HepG2 (cell line): ENCODE results near the gene SLC43A3. TPM values are rescaled to one million over a fixed set of nuclear protein-coding genes. Genes with fewer than 3 reads are reported as not detected.

Experiments
- ARHGAP35 ChIP-seq: sonication (generic); formaldehyde crosslinking; IDR thresholded peaks from 2 replicates; pipeline ENCODE4 v1.9.0; 2022; ENCODE audit warnings: mild to moderate bottlenecking, inconsistent platforms, moderate library complexity, missing genetic modification reagents, borderline replicate concordance
- EP300 ChIP-seq, 3 experiments: sonication (generic) in 1 of 3; formaldehyde crosslinking in 1 of 3; IDR thresholded peaks; 2 replicates each; pipeline versions ENCODE4 v1.5.1 to v1.6.1; 2011 to 2020; ENCODE audit warnings: low read depth in 2 of 3, low read length in 2 of 3, borderline replicate concordance in 1 of 3, improper control_type of control experiment in 1 of 3, mild to moderate bottlenecking in 1 of 3, missing genetic modification reagents in 1 of 3, moderate library complexity in 1 of 3
- HDAC2 ChIP-seq: sonication (generic); formaldehyde crosslinking; IDR thresholded peaks from 2 replicates; pipeline ENCODE4 v1.4.0; 2020; ENCODE audit warnings: missing genetic modification reagents
- ISL2 ChIP-seq: sonication (generic); formaldehyde crosslinking; IDR thresholded peaks from 2 replicates; pipeline ENCODE4 v1.5.0; 2020; ENCODE audit warnings: missing genetic modification reagents
- NR2F2 ChIP-seq: IDR thresholded peaks from 2 replicates; pipeline ENCODE4 v1.6.1; 2012; ENCODE audit warnings: low read depth, inconsistent platforms, borderline replicate concordance
- PRDM15 ChIP-seq: sonication (generic); formaldehyde crosslinking; IDR thresholded peaks from 2 replicates; pipeline ENCODE4 v1.4.0; 2020; ENCODE audit warnings: missing genetic modification reagents
- SKI ChIP-seq: fragments of 450-650 bp; IDR thresholded peaks from one replicate; pipeline ENCODE4 v1.6.1; 2018; ENCODE audit warnings: mild to moderate bottlenecking; ENCODE audit not compliant: partially characterized antibody
- TFDP2 ChIP-seq: sonication (generic); formaldehyde crosslinking; IDR thresholded peaks from 2 replicates; pipeline ENCODE4 v1.4.0; 2020; ENCODE audit warnings: missing genetic modification reagents
- UBTF ChIP-seq: sonication (generic); formaldehyde crosslinking; IDR thresholded peaks from 2 replicates; pipeline ENCODE4 v1.4.0; 2020; ENCODE audit warnings: mild to moderate bottlenecking, missing genetic modification reagents
- ZBTB2 ChIP-seq: sonication (generic); formaldehyde crosslinking; IDR thresholded peaks from 2 replicates; pipeline ENCODE4 v1.8.0; 2022; ENCODE audit warnings: low read depth, missing genetic modification reagents
- ZNF10 ChIP-seq: sonication (generic); formaldehyde crosslinking; IDR thresholded peaks from 2 replicates; pipeline ENCODE4 v1.4.0; 2020; ENCODE audit warnings: mild to moderate bottlenecking, low read depth, missing genetic modification reagents, borderline replicate concordance
- ZNF550 ChIP-seq: sonication (generic); formaldehyde crosslinking; IDR thresholded peaks from 2 replicates; pipeline ENCODE4 v1.4.0; 2020; ENCODE audit warnings: mild to moderate bottlenecking, missing genetic modification reagents, borderline replicate concordance
- ZNF570 ChIP-seq: sonication (generic); formaldehyde crosslinking; IDR thresholded peaks from 2 replicates; pipeline ENCODE4 v1.4.0; 2020; ENCODE audit warnings: mild to moderate bottlenecking, missing genetic modification reagents, borderline replicate concordance
- ZNF605 ChIP-seq: sonication (generic); formaldehyde crosslinking; IDR thresholded peaks from 2 replicates; pipeline ENCODE4 v1.8.0; 2022; ENCODE audit warnings: mild to moderate bottlenecking, missing genetic modification reagents
- ZNF691 ChIP-seq: sonication (generic); formaldehyde crosslinking; IDR thresholded peaks from 2 replicates; pipeline ENCODE4 v1.4.0; 2020; ENCODE audit warnings: missing genetic modification reagents, low read depth, mild to moderate bottlenecking, borderline replicate concordance
- polyA plus RNA-seq, 8 experiments: library from polyadenylated mRNA; depleted of rRNA in 3 of 8; stranded (reverse) in 7 of 8; unstranded in 1 of 8; fragments of >200 nt; fragmentation: Illumina TruSeq in 4 of 8; extraction: Trizol in 4 of 8; gene quantifications; 2 replicates each; pipeline versions ENCODE4 v1.2.1 to v1.2.3, GENCODE V29; 2011 to 2016; ENCODE audit warnings: low read depth in 4 of 8, missing spikeins in 1 of 8, mixed read lengths in 1 of 8; ENCODE audit not compliant: insufficient read depth in 1 of 8
- total RNA-seq, 5 experiments: library from RNA; depleted of rRNA; stranded (reverse); fragments of >200 nt; fragmentation: Illumina TruSeq; extraction: Trizol; gene quantifications; 2 replicates each; pipeline ENCODE4 v1.2.3, GENCODE V29; 2016; ENCODE audit warnings: low read depth in 1 of 5
- TF ChIP-seq, protein P1 (sequence below): IDR thresholded peaks from 2 replicates; pipeline ENCODE4 v1.6.1; 2016; ENCODE audit warnings: missing biosample characterization, missing genetic modification reagents, low read depth

SLC43A3 gene
- total and polyA plus RNA-seq, 2 of the 13 experiments (the other 11 are each of a cell fraction or from before 2014, with no cell fraction given), result 2.6 TPM; not detected in 1

DNA sequence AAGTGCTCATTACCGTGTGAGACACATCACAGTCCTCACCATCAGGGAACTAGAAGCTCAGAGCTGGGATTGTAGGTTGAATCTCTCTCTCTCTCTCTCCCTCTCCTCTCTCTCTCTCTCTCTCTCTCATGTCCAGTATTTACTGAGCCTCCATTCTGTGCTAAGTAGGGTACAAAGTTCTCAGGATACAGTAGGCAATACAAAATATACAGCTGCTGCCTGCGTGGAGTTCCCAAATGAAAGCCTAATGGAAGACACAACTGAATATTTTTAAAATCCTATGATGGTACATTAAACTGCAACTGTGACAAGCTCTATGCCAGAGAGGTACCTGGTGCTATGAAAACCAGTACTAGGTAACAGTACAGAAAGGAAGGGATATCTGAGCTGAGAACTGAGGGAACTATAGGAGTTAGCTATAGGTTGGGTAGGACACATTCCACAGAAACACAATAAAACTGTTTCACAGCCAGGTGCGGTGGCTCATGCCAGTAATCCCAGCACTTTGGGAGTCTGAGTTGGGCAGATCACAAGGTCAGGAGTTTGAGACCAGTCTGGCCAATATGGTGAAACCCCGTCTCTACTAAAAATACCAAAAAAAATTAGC is 26.8 kb downstream of the SLC43A3 start (continued):
- no peak for TF ChIP-seq PRDM15 (CRISPR knock-in tag)
- TF ChIP-seq, protein P1, sequence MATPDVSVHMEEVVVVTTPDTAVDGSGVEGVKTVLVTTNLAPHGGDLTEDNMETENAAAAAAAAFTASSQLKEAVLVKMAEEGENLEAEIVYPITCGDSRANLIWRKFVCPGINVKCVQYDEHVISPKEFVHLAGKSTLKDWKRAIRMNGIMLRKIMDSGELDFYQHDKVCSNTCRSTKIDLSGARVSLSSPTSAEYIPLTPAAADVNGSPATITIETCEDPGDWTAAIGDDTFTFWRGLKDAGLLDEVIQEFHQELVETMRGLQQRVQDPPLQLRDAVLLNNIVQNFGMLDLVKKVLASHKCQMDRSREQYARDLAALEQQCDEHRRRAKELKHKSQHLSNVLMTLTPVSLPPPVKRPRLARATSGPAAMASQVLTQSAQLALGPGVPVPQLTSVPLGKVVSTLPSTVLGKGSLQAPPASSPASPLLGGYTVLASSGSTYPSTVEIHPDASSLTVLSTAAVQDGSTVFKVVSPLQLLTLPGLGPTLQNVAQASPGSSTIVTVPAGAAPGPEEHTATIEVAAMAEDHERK (CRISPR knock-in tag), result no peak
- no peak for TF ChIP-seq SKI
- TF ChIP-seq HDAC2 (CRISPR knock-in tag), result peak; percentile 42; the same call in 1 of the 2 replicates
- no peak for TF ChIP-seq NR2F2
- no peak for TF ChIP-seq ZNF10 (CRISPR knock-in tag)
- TF ChIP-seq TFDP2 (CRISPR knock-in tag), result 0 out of 2 replicates have a peak, but pooled peaks have one; percentile 11
- TF ChIP-seq ZNF550 (CRISPR knock-in tag), result no peak
- no peak for TF ChIP-seq UBTF
- TF ChIP-seq ZNF605, result 0 out of 2 replicates have a peak, but pooled peaks have one; percentile 18
- no peak for TF ChIP-seq ARHGAP35 (CRISPR knock-in tag)
- 0 out of 2 replicates have a peak, but pooled peaks have one; percentile 25 for TF ChIP-seq ISL2 (CRISPR knock-in tag)
- no peak for TF ChIP-seq ZNF691 (CRISPR knock-in tag)
- TF ChIP-seq ZBTB2 (CRISPR knock-in tag), result no peak
- TF ChIP-seq EP300 (IDR thresholded peaks at IDR 0.05; ENCODE audit: low read depth in 2 of 2, low read length in 2 of 2), result peak in 1 of 2 experiments; percentile 61; a peak in 1 of 4 replicates
- no peak; the same call in 1 of the 2 replicates for TF ChIP-seq EP300 (CRISPR knock-in tag; IDR thresholded peaks at IDR 0.05; ENCODE audit: borderline replicate concordance)
- no peak for TF ChIP-seq ZNF570 (CRISPR knock-in tag)
